Left cardiac atrium (tissue), 4 donors: ENCODE measurements around the gene SDK1. TPM values are rescaled to one million over a fixed set of nuclear protein-coding genes. Genes with fewer than 3 reads are reported as not detected.
"Not testable (repeated sequence)": the region's sequence is repeated elsewhere in the genome, so short reads cannot be mapped to it uniquely, and the experiment has no call there.

Experiments
- ATAC-seq, 2 donors: fragments of 200-7000 bp; cut with Tn5 transposase; one replicate each; pipeline ENCODE4 v1.9.1; 2020; ENCODE audit warnings: mild to moderate bottlenecking in 2 of 2, moderate library complexity in 2 of 2
- DNase-seq: peaks from one replicate; pipeline ENCODE4 v3.0.0-alpha.2; 2020
- intact Hi-C, 2 donors: fragments of 100-400 bp; cut with DNase I; formaldehyde crosslinking; loops; one replicate each; pipeline versions ENCODE4 v1.14.1 to v1.15.1; 2022 to 2023
- total RNA-seq, 2 donors: library from RNA; stranded (reverse); fragmentation: NEBNext Ultra II Directional; extraction: Animal tissue kit (Norgen Biotek cat#: 25700); gene quantifications; one replicate each; pipeline ENCODE4 v1.2.1, GENCODE V29; 2021
- donor health status: DM: no; HTN: yes; CAD: no.
- donor health status: DM: no; HTN: yes; CAD: no; lungs with severe emphysema.
- donor health status: DM: yes; HTN: yes; CAD: no.
- donor health status: Dilated cardiomyopathy.

Gene SDK1
- total RNA-seq, 2 donors from 2014 or later = 2.0 to 2.8 TPM

DNA sequence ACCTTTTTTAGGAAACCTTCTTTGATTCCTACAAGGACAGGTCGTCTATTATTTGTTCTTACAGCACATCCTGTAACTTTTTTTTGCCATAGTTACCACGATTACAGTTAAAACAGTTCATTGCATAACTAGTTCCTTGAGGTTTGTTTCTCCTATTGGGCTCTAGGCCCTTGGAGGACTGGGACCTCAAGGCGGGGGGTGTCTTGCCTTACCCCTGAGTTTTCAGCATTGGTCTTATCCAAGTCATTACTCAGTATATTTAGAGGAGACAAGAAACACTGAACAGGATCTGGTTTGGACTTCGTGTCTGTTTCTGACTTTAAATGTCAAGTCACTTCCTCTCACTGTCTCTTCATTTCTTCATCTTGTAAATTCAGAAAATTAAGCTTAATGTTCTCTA is 369.8 kb downstream of the SDK1 start:
- intact Hi-C loops = loop anchor here in 1 of 2 donors (10.0 kb wide), 1 partner anchor 366 kb away; the partner anchor contains the start of gene SDK1
- DNase-seq = no peak

DNA sequence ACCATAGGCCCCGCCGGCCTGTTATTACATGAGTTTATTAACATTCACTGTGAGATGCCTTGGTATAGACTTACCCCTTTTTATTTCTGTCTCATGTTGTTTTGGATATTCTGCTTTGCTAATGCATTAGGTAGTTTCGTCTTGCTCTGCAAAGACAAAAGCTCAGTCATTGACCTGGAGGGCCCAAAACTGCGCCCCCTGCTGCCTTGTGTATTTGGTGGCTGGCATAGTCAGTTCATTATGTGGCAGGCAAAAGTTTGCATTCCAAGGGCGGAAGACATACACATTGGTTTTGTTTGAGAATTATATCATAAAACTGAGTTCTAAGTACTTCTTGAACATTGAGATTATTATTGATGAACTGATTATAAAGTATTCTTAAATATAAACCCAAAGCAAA is 372.5 kb downstream of the SDK1 start:
- ATAC-seq (no peak), DNase-seq (no peak)
- intact Hi-C loops = loop anchor here in 1 of 2 donors (10.0 kb wide), 1 partner anchor 369 kb away; the partner anchor contains the start of gene SDK1

More for the DNA sequence above, 369.8 kb downstream of the SDK1 start:
- no peak for ATAC-seq

DNA sequence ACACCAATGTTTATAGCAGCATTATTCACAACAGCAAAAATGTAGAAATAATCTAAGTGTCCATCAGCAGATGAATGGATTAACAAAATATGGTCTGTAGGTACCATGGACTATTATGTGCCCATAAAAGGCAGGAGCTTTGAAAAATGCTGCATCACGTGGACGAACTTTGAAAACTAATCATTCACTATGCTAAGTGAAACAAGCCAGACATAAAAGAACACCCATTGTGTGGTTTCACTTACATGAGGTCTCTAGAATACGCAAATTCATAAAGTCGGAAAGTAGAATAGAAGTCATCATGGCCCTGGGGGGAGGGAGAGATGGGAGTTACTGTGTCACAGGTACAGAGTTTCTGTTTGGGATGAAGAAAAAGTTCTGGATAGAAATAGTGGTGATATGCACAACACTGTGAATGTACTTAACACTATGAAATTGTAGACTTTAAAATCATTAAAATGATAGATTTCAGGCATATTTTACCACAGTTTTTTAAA is 377.3 kb downstream of the SDK1 start:
- DNase-seq (no peak), ATAC-seq (no peak)
- intact Hi-C loops = loop anchor here in 1 of 2 donors (10.0 kb wide), 1 partner anchor 374 kb away; the partner anchor contains the start of gene SDK1

DNA sequence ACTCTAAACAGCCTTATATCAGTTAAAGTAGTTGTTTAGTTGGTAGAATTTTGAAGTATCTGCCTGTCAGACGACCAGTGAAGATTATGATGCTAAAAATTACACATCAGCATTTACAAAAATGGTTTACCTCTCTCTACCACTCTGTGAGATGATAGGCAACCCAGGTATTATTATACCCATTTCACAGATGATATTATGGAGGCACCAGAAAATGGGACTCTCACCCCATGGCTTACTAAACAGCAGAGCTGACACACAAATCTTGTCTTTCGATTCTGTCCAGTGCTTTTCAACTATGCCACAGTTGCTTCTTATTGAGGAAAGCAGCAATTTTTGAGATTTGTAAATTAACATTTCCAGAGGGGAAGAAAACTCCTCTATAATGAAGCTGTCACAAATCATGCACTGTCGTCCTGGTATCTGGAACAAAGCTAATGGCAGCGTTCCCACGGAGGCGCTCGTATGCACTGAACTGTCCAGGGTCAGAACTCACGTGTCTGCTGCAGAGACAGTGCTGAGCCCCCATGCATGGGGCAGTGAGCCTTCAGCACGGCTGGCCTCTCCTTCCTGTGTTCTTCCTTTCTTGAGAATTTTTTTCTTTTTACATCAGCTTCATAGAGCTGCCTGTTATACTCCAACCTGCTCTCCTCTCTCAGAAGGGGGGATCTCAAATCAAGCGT is 381.1 kb downstream of the SDK1 start:
- ATAC-seq = peak in 1 of 2 donors; percentile 50
- intact Hi-C loops = no loop called here

DNA sequence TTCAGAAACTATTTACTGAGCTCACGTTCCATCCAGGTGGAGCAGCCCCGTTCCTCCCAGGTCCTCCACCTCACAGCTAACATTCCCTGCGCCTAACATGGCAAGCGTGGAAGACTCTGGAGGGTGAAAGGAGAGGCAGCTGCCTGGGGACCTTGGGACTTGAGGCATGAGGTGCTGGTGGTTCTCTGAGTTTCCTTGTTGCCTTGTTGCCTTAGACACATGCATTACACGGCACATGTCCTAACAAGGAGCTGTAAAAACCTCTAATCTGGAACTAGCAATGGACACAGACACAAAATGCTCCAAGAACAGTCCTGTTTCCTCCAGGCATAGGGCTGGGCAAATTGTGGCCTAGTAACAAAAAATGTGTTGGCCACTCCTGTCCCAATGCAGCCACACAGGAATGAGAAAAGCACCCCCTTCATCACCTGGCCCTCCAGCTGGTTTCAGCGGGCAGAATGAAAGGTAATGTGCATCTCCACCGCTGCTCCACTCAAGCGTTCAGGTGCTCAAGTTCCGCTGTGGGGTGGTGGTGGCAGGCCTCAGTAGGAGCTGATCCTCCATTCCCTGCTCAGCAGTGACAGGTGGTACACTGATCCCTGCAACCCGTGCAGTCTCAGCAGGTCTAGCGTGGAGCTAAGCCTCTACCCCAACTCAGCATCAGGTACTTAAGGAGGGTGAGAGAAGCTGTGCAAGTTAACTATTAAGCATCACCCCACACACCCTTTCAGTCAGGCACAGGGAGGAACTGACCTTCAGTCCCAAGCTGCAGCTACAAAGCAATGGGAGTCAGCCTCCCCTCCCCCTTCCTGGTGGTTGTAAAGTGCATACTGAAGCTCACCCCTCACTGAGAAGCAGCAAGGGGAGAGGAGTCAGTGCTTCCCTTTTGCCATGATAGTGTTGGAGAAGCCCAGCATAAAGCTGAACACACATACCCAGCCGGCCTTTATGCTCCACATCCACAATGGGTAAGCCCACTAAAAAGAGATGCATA is 382.8 kb downstream of the SDK1 start:
- DNase-seq (no peak), ATAC-seq (no peak)
- intact Hi-C loops = no loop called here

More for the DNA sequence above, 381.1 kb downstream of the SDK1 start:
- no peak for DNase-seq

DNA sequence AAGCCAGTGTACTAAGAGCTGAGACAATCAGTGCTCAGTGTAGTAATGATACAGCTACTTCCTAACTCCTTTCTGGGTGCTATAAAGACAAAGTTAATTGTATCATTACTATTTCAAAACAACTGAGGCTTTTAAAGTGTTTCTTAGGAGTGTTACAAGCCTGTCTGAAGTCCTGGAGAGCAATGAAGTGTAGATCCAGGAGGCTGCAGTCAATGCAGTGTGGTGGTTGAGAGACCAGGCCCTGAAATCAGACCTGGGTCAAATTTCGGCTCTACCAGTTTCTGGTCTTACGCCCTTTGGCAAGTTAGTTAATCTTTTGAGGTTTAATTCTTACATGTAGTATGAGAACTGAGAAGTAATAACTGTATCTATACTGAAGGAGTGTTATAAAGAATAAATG is 387.0 kb downstream of the SDK1 start:
- DNase-seq (no peak), ATAC-seq (no peak)
- intact Hi-C loops = no loop called here

DNA sequence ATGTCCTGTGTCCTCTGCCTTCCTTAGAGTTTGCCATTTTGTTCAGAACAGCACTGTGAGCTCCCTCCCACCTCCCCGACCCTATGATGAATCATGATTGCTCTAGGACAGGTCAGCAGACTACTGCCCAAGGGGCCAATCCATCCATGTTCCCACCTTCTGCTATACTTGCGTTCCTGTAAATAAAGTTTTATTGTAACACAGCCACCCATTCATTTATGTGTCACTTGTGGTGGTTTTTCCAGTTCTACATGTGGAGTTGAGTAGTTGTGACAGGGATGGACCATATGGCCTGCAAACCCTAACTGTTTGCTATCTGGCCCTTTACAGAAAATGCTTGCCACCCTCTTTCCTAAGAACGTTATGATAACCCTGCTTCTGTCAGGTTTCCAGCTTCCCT is 387.8 kb downstream of the SDK1 start:
- DNase-seq (no peak), ATAC-seq (no peak)
- intact Hi-C loops = no loop called here

DNA sequence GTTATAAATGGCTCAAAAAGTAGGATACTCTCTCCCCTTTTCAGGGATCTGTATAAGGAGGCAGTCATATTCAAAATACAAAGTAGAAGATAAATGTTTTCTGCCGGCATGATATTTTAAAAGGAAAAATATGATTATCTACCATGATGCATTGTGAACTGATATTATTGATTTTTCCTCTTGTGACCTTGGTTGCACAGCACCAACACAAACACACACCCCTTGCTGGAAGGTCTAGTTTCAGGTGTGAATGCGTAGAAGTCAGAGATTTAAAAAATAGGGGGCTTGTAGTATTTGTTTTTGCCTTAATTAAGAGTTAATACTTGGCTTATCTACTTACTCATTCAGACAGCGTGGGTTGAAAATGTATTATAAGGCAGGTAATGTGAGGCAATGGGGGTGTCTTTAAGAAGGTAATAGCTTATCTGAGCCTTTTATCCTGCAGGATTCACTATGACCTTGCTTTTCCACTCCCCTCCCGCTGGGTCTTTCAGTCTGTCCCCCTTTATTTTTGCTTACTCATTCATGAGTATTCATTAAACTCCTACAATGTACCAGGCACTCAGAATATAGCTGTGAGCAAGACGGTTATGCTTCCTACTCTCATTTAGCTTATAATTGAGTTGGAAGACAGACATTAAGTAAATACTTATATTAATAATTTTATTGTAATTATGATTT is 390.6 kb downstream of the SDK1 start:
- intact Hi-C loops = no loop called here
- DNase-seq = no peak
- ATAC-seq = no peak

- DNase-seq (no peak), ATAC-seq (no peak)
- intact Hi-C loops = no loop called here
These were observed 394.6 kb downstream of the SDK1 start for GRCh38 chr7:3695602-3696001.

GRCh38 chr7:3696113-3696512 is 395.1 kb downstream of the SDK1 start:
- DNase-seq = no peak
- intact Hi-C loops = no loop called here
- no peak for ATAC-seq

GRCh38 chr7:3697472-3697871 is 396.4 kb downstream of the SDK1 start:
- intact Hi-C loops = no loop called here
- DNase-seq (no peak), ATAC-seq (no peak)

DNA sequence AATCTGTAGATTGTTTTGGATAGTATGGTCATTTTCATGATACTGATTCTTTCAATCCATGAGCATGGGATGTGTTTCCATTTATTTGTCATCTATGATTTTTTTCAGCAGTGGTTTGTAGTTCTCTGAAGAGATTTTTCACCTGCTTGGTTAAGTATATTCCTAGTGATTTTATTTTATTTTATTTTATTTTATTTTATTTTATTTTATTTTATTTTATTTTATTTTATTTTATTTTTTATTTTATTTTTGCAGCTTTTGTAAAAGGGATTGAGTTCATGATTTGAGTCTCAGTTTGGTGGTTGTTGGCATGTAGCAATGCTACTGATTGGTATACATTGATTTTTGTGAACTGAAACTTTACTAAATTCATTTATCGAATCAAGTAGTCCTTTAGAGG is 404.2 kb downstream of the SDK1 start:
- intact Hi-C loops = no loop called here
- ATAC-seq (no peak), DNase-seq (no peak)

GRCh38 chr7:3706091-3706490 is 405.0 kb downstream of the SDK1 start:
- ATAC-seq, DNase-seq, intact Hi-C loops: not testable (repeated sequence)

- ATAC-seq = no peak
- intact Hi-C loops = no loop called here
- DNase-seq = no peak
These were observed 409.1 kb downstream of the SDK1 start for GRCh38 chr7:3710122-3710521.

DNA sequence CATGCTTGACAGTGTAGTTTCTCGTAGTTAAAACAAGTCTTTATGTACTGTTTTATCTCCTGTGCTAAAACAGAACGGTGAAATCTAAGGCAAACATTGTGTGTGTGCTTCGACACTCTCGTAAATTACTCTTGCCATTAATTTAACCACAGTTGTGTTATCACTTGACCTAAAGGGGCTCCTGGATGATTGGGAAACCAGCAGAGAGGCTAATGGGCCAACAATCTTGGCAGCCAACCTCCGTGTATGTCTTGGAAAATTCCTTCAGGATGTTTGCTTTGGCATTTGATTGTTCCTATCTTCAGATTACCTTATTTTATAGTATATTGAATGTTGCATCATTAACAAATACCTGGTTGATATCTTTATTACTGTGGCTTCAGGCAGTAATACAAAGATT is 409.5 kb downstream of the SDK1 start:
- ATAC-seq (no peak), DNase-seq (no peak)
- intact Hi-C loops = no loop called here

- intact Hi-C loops = no loop called here
- no peak for ATAC-seq
- no peak for DNase-seq
These were observed 411.8 kb downstream of the SDK1 start for GRCh38 chr7:3712841-3713240.

GRCh38 chr7:3721422-3721821 is 420.4 kb downstream of the SDK1 start:
- ATAC-seq = no peak
- intact Hi-C loops = no loop called here
- no peak for DNase-seq

- ATAC-seq = peak; percentile 24 to 30
- intact Hi-C loops = no loop called here
- no peak for DNase-seq
These were observed 421.4 kb downstream of the SDK1 start for GRCh38 chr7:3722396-3722922.
